HCT116 (cell line): ENCODE results near the gene KYNU.

ENCODE experiments used
- CEBPB ChIP-seq: IDR thresholded peaks from 2 replicates; pipeline ENCODE4 v1.6.1; 2012; ENCODE audit warnings: low read depth
- CTCF ChIP-seq, 3 experiments: fragments of 200-600 bp in 1 of 3; sonication (generic) in 1 of 3; IDR thresholded peaks in 2 of 3; conservative IDR thresholded peaks in 1 of 3; 2 replicates each; pipeline ENCODE4 v1.5.1; 2012 to 2017; ENCODE audit warnings: low read depth in 2 of 3, low read length in 2 of 3, antibody characterized with exemption in 1 of 3, borderline replicate concordance in 1 of 3, control low read depth in 1 of 3, mild to moderate bottlenecking in 1 of 3, mixed read lengths in 1 of 3, mixed run types in 1 of 3, moderate library complexity in 1 of 3; ENCODE audit not compliant: insufficient read depth in 1 of 3
- EGR1 ChIP-seq: IDR thresholded peaks from 2 replicates; pipeline ENCODE4 v1.6.1; 2012; ENCODE audit warnings: low read depth
- EZH2phosphoT487 ChIP-seq: fragments of 200-600 bp; IDR thresholded peaks from 2 replicates; pipeline ENCODE4 v1.6.1; 2018; ENCODE audit warnings: antibody characterized with exemption, borderline replicate concordance
- POLR2A ChIP-seq: IDR thresholded peaks from 2 replicates; pipeline ENCODE4 v1.7.0; 2011; ENCODE audit warnings: borderline replicate concordance; ENCODE audit not compliant: insufficient read depth, insufficient read length; ENCODE audit errors: extremely low read depth
- POLR2AphosphoS5 ChIP-seq: IDR thresholded peaks from 2 replicates; pipeline ENCODE4 v1.6.1; 2011; ENCODE audit warnings: mild to moderate bottlenecking, low read depth, low read length, moderate library complexity
- SP1 ChIP-seq: IDR thresholded peaks from 2 replicates; pipeline ENCODE4 v1.6.1; 2012; ENCODE audit warnings: low read depth
- TCF7L2 ChIP-seq: IDR thresholded peaks from 2 replicates; pipeline ENCODE4 v1.7.0; 2011; ENCODE audit warnings: borderline replicate concordance, inconsistent platforms; ENCODE audit not compliant: insufficient read depth, insufficient read length; ENCODE audit errors: extremely low read depth
- YY1 ChIP-seq: IDR thresholded peaks from 2 replicates; pipeline ENCODE4 v1.6.1; 2011; ENCODE audit warnings: low read length, low read depth, moderate library complexity, mild to moderate bottlenecking; ENCODE audit not compliant: insufficient replicate concordance; ENCODE audit errors: extremely low read depth
- ZBTB33 ChIP-seq: IDR thresholded peaks from 2 replicates; pipeline ENCODE4 v1.6.1; 2011; ENCODE audit warnings: mild to moderate bottlenecking, low read length, moderate library complexity; ENCODE audit not compliant: insufficient replicate concordance; ENCODE audit errors: extremely low read depth
- TF ChIP-seq, protein P1 (sequence below): IDR thresholded peaks from 2 replicates; pipeline ENCODE4 v1.6.1; 2012
- TF ChIP-seq, protein P2 (sequence below): IDR thresholded peaks from 2 replicates; pipeline ENCODE4 v1.6.1; 2012

DNA sequence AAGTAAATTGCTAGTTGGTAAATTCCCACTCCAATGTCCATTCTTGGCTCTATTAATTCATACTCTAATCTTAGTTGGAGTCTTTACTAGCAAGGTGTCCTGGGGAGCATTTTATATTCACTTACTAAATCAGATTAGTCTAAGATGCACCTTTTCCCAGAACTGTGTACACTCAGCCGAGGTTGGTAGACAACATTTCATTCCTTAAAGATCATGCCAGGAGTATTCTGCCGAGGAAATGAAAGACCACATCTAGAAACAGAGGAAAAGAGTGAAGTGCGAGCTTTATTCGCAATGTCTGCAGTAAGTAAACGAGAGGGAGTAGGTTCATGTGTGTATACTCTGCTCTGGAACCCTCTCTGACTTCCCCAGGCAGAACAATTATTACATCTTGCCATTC is 14.6 kb upstream of the KYNU start:
- TF ChIP-seq CTCF (IDR thresholded peaks at IDR 0.05 in 2 of 3, conservative IDR thresholded peaks at IDR 0.05 in 1 of 3; ENCODE audit: borderline replicate concordance in 1 of 3, insufficient read depth in 1 of 3, low read depth in 2 of 3, low read length in 2 of 3) (no peak), POLR2AphosphoS5 (no peak), EZH2phosphoT487 (no peak), ZBTB33 (no peak), CEBPB (no peak), YY1 (no peak), TCF7L2 (no peak), EGR1 (no peak), SP1 (no peak), POLR2A (no peak)
- TF ChIP-seq, protein P1, sequence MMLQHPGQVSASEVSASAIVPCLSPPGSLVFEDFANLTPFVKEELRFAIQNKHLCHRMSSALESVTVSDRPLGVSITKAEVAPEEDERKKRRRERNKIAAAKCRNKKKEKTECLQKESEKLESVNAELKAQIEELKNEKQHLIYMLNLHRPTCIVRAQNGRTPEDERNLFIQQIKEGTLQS: no peak
- TF ChIP-seq, protein P2, sequence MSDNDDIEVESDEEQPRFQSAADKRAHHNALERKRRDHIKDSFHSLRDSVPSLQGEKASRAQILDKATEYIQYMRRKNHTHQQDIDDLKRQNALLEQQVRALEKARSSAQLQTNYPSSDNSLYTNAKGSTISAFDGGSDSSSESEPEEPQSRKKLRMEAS: no peak
